NCI-H526 (cell line): Measurements from ENCODE around the gene DNAJC17.

Experiments used
- DNase-seq, 2 experiments: peaks; one replicate each; lab custom pipeline; 2025; lab: John Stamatoyannopoulos, UW

DNAJC17 gene

GRCh38 chr15:40789999-40790398 is 17.3 kb downstream of the DNAJC17 start:
- DNase-seq = no peak

GRCh38 chr15:40789119-40789518 is 18.2 kb downstream of the DNAJC17 start:
- no peak for DNase-seq

- DNase-seq = peak in 1 of 2 experiments; percentile 61
Observed at GRCh38 chr15:40787991-40788390, 19.3 kb downstream of the DNAJC17 start.

GRCh38 chr15:40787344-40787841 is 19.9 kb downstream of the DNAJC17 start:
- DNase-seq = peak; percentile 86 to 95

- no peak for DNase-seq
Observed at GRCh38 chr15:40785814-40786213, 21.5 kb downstream of the DNAJC17 start.

- DNase-seq = no peak
Observed at GRCh38 chr15:40785164-40785563, 22.1 kb downstream of the DNAJC17 start.

- DNase-seq = peak; percentile 75 to 93
Observed at GRCh38 chr15:40782609-40783227, 24.6 kb downstream of the DNAJC17 start.

- DNase-seq = no peak
Observed at GRCh38 chr15:40776537-40777141, 30.6 kb downstream of the DNAJC17 start.

GRCh38 chr15:40775740-40776536 is 31.3 kb downstream of the DNAJC17 start:
- DNase-seq = no peak

GRCh38 chr15:40775007-40775406 is 32.3 kb downstream of the DNAJC17 start:
- no peak for DNase-seq

GRCh38 chr15:40773902-40774301 is 33.4 kb downstream of the DNAJC17 start:
- DNase-seq = no peak

- DNase-seq = no peak
Observed at GRCh38 chr15:40773496-40773895, 33.8 kb downstream of the DNAJC17 start.

- no peak for DNase-seq
Observed at GRCh38 chr15:40772014-40772413, 35.3 kb downstream of the DNAJC17 start.

- no peak for DNase-seq
Observed at GRCh38 chr15:40771242-40771641, 36.0 kb downstream of the DNAJC17 start.

GRCh38 chr15:40770147-40770721 is 37.0 kb downstream of the DNAJC17 start:
- DNase-seq = no peak

- DNase-seq = no peak
Observed at GRCh38 chr15:40769274-40770146, 37.8 kb downstream of the DNAJC17 start, which contains the start of gene C15orf62. C15orf62 (plus strand) TSS chr15:40769980; CDS start chr15:40770496, 516 bp downstream.

- DNase-seq = no peak
Observed at GRCh38 chr15:40768521-40769273, 38.6 kb downstream of the DNAJC17 start.

- DNase-seq = no peak
Observed at GRCh38 chr15:40767838-40768500, 39.3 kb downstream of the DNAJC17 start.

GRCh38 chr15:40766906-40767837 is 40.1 kb downstream of the DNAJC17 start:
- no peak for DNase-seq
